ENCODE results near the gene SLC23A3. TPM values are rescaled to one million over a fixed set of nuclear protein-coding genes. Genes with fewer than 3 reads are reported as not detected.

The SLC23A3 gene
- total RNA-seq, 2 experiments from 2014 or later, result 4.4 to 4.7 TPM

GRCh38 chr2:219167997-219168396 is 1.8 kb downstream of the SLC23A3 start:
- Mint-ChIP-seq H3K36me3 (peaks cover 8% of the 10 kb centered on the region), H3K9me3 (no peaks in the 10 kb centered on the region), H3K27me3 (no peaks in the 10 kb centered on the region), H3K27ac (no peak overlapping the region), H3K4me3 (no peak overlapping the region), H3K4me1 (peaks cover 5% of the 10 kb centered on the region)
- DNase-seq (no peak), ATAC-seq (ENCODE audit: low read depth) (no peak)
- POLR2A ChIA-PET, result no interaction called here

DNA sequence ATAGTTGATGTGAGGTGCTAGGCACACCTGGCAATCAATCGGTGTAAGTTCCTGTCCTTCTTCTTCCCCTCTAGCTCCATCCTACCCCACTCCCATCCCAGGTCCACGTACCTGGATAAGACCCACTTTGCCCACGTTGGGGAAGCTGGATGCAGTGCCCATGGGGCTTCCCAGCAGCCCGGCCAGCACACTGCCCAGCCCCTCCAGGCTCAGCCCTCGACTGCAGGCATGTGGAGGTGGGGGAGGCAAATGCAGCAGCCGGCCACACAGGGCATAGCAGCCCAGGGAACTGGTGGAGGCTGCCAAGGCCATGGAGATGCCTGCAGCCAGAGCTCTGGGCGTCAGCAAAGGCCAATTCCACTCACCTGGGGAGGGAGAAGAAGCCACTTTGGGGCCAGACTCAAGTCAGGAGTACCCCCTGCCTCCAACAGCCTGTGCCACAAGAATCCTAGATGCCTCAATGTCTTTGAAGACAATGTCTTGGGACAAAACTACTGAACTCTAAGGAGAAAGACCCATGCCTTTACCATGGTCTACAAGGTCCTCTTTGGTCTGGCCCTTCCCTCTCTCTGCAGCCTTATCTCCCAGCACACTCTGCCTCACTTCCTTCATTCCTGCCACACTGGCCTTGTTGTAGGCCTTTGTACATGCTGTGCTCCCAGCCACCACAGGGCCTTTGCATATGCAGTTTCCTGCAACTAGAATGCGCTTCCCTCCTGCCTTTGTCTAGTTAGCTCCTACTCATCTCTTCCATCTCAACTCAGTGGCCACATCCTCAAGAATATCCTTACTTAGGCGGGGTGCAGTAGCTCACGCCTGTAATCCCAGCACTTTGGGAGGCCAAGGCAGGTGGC is 4.5 kb downstream of the SLC23A3 start:
- no peak for ATAC-seq (ENCODE audit: low read depth)
- Mint-ChIP-seq H3K4me1 (peaks cover 7% of the 10 kb centered on the region), H3K27me3 (no peaks in the 10 kb centered on the region), H3K9me3 (no peaks in the 10 kb centered on the region), H3K27ac (no peak overlapping the region), H3K4me3 (no peak overlapping the region), H3K36me3 (peaks cover 7% of the 10 kb centered on the region)
- POLR2A ChIA-PET, result no interaction called here
- DNase-seq, result no peak

- Mint-ChIP-seq H3K36me3 (peaks cover 7% of the 10 kb centered on the region), H3K27me3 (no peaks in the 10 kb centered on the region), H3K27ac (no peak overlapping the region), H3K4me3 (no peak overlapping the region), H3K4me1 (peaks cover 11% of the 10 kb centered on the region), H3K9me3 (no peaks in the 10 kb centered on the region)
- ATAC-seq (ENCODE audit: low read depth) (no peak), DNase-seq (no peak)
- POLR2A ChIA-PET, result no interaction called here
Observed at GRCh38 chr2:219163156-219163555, 6.7 kb downstream of the SLC23A3 start.

DNA sequence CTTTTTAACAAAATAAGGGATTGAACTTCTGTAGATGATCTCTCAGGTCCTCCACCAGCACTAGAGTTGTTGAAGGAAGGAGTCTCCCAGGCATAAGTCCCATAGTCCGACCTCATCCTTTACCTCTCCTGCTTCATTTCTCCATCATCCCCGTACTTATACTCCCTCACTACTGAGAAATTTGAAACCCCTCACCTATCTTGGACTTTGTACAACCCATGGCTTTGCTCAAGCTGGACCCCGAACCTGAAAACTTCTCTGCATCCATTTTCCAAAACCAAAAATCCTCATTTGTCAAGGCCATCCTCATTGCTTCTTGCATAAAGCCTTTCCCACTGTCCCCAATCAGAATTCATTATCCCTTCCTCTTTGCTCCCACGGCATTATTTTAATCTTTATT is 8.7 kb downstream of the SLC23A3 start:
- Mint-ChIP-seq H3K27me3 (no peaks in the 10 kb centered on the region), H3K36me3 (peaks cover 11% of the 10 kb centered on the region), H3K4me1 (peaks cover 15% of the 10 kb centered on the region), H3K9me3 (no peaks in the 10 kb centered on the region), H3K4me3 (peak overlapping the region; percentile 85), H3K27ac (peak overlapping the region; percentile 96)
- POLR2A ChIA-PET, result interaction anchor here (1.2 to 2.5 kb wide), 2 partner anchors 50 to 134 kb away, joined by 3 to 10 read pairs; no protein-coding TSS in a partner anchor
- DNase-seq (no peak), ATAC-seq (ENCODE audit: low read depth) (no peak)

GRCh38 chr2:219160186-219161017 is 9.4 kb downstream of the SLC23A3 start, which contains the start of gene NHEJ1:
NHEJ1 (minus strand) TSS chr2:219160815; CDS start chr2:219158362, 2,453 bp downstream.
- POLR2A ChIA-PET, result interaction anchor here (0.7 to 2.5 kb wide), 11 partner anchors 15 to 134 kb away, joined by 3 to 10 read pairs (median 4); partner anchors contain the start of genes ABCB6, CNPPD1, DNAJB2 and TUBA4A
- H3K36me3 Mint-ChIP-seq, result peaks cover 11% of the 10 kb centered on the region
- H3K4me1 Mint-ChIP-seq, result peaks cover 15% of the 10 kb centered on the region
- peak; percentile 96 for DNase-seq
- H3K27ac Mint-ChIP-seq, result peak within 1 kb of the TSS; percentile 96
- peak; percentile 92 for ATAC-seq (ENCODE audit: low read depth)
- H3K4me3 Mint-ChIP-seq, result peak within 1 kb of the TSS; percentile 85
- H3K27me3 Mint-ChIP-seq, result no peaks in the 10 kb centered on the region
- no peaks in the 10 kb centered on the region for H3K9me3 Mint-ChIP-seq

- ATAC-seq (ENCODE audit: low read depth), result no peak
- Mint-ChIP-seq H3K4me1 (peaks cover 15% of the 10 kb centered on the region), H3K27ac (peak overlapping the region; percentile 96), H3K9me3 (no peaks in the 10 kb centered on the region), H3K36me3 (peaks cover 11% of the 10 kb centered on the region), H3K4me3 (peak overlapping the region; percentile 85), H3K27me3 (no peaks in the 10 kb centered on the region)
- DNase-seq, result no peak
- POLR2A ChIA-PET, result interaction anchor here (0.7 to 2.5 kb wide), 11 partner anchors 16 to 135 kb away, joined by 3 to 10 read pairs (median 4); partner anchors contain the start of genes ABCB6, CNPPD1, DNAJB2 and TUBA4A
Observed at GRCh38 chr2:219159771-219160185, 10.1 kb downstream of the SLC23A3 start.

DNA sequence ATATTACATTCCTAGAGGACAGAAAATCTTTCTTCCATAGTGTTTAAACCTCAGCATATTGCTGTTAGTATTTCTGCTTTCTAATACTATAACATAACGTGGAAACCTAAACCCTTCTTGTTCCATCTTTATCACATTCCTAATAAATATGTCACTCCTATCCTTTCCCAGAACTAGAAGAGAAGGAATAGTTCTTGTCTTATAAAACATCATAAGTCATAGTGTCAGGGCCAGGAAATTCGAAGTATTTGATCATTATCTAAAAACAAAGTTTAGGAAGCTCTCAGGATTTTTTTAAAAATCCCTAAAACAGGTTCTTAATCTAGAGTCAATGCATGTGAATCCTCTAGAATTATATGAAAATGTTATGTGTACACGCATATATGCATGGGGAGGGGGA is 11.2 kb downstream of the SLC23A3 start:
- no peak for ATAC-seq (ENCODE audit: low read depth)
- Mint-ChIP-seq H3K9me3 (no peaks in the 10 kb centered on the region), H3K4me1 (peaks cover 15% of the 10 kb centered on the region), H3K36me3 (peaks cover 11% of the 10 kb centered on the region), H3K27me3 (no peaks in the 10 kb centered on the region), H3K4me3 (no peak overlapping the region), H3K27ac (no peak overlapping the region)
- no peak for DNase-seq
- POLR2A ChIA-PET, result interaction anchor here (0.6 to 2.5 kb wide), 4 partner anchors 18 to 136 kb away, joined by 3 to 10 read pairs (median 6); partner anchors contain the start of genes CNPPD1 and DNAJB2

GRCh38 chr2:219158025-219158424 is 11.8 kb downstream of the SLC23A3 start:
- no peak overlapping the region for H3K27ac Mint-ChIP-seq
- DNase-seq (no peak), ATAC-seq (ENCODE audit: low read depth) (no peak)
- peaks cover 15% of the 10 kb centered on the region for H3K4me1 Mint-ChIP-seq
- no peak overlapping the region for H3K4me3 Mint-ChIP-seq
- no peaks in the 10 kb centered on the region for H3K9me3 Mint-ChIP-seq
- POLR2A ChIA-PET, result no interaction called here
- H3K36me3 Mint-ChIP-seq, result peaks cover 11% of the 10 kb centered on the region
- H3K27me3 Mint-ChIP-seq, result no peaks in the 10 kb centered on the region

- Mint-ChIP-seq H3K27ac (no peak overlapping the region), H3K27me3 (no peaks in the 10 kb centered on the region), H3K9me3 (no peaks in the 10 kb centered on the region), H3K4me3 (no peak overlapping the region), H3K4me1 (peaks cover 15% of the 10 kb centered on the region), H3K36me3 (peaks cover 11% of the 10 kb centered on the region)
- POLR2A ChIA-PET, result no interaction called here
- DNase-seq (no peak), ATAC-seq (ENCODE audit: low read depth) (no peak)
Observed at GRCh38 chr2:219157396-219157795, 12.4 kb downstream of the SLC23A3 start.

- Mint-ChIP-seq H3K9me3 (no peaks in the 10 kb centered on the region), H3K27me3 (no peaks in the 10 kb centered on the region), H3K4me3 (no peak overlapping the region), H3K4me1 (peaks cover 10% of the 10 kb centered on the region), H3K36me3 (peaks cover 12% of the 10 kb centered on the region), H3K27ac (no peak overlapping the region)
- POLR2A ChIA-PET, result no interaction called here
- DNase-seq, result no peak
- peak; percentile 57 for ATAC-seq (ENCODE audit: low read depth)
Observed at GRCh38 chr2:219155054-219155644, 14.7 kb downstream of the SLC23A3 start.

- Mint-ChIP-seq H3K4me1 (no peaks in the 10 kb centered on the region), H3K27ac (no peak overlapping the region), H3K9me3 (no peaks in the 10 kb centered on the region), H3K36me3 (peaks cover 12% of the 10 kb centered on the region), H3K4me3 (no peak overlapping the region), H3K27me3 (no peaks in the 10 kb centered on the region)
- POLR2A ChIA-PET, result no interaction called here
- no peak for ATAC-seq (ENCODE audit: low read depth)
- no peak for DNase-seq
Observed at GRCh38 chr2:219149667-219150066, 20.2 kb downstream of the SLC23A3 start.

- H3K4me1 Mint-ChIP-seq, result peaks cover 2% of the 10 kb centered on the region
- H3K4me3 Mint-ChIP-seq, result no peak overlapping the region
- no peaks in the 10 kb centered on the region for H3K27me3 Mint-ChIP-seq
- ATAC-seq (ENCODE audit: low read depth) (no peak), DNase-seq (no peak)
- no peaks in the 10 kb centered on the region for H3K9me3 Mint-ChIP-seq
- no peak overlapping the region for H3K27ac Mint-ChIP-seq
- POLR2A ChIA-PET, result no interaction called here
- H3K36me3 Mint-ChIP-seq, result peaks cover 38% of the 10 kb centered on the region
Observed at GRCh38 chr2:219142329-219142728, 27.5 kb downstream of the SLC23A3 start.

GRCh38 chr2:219140722-219141121 is 29.1 kb downstream of the SLC23A3 start:
- no peaks in the 10 kb centered on the region for H3K9me3 Mint-ChIP-seq
- peaks cover 2% of the 10 kb centered on the region for H3K4me1 Mint-ChIP-seq
- no peaks in the 10 kb centered on the region for H3K27me3 Mint-ChIP-seq
- H3K36me3 Mint-ChIP-seq, result peaks cover 32% of the 10 kb centered on the region
- ATAC-seq (ENCODE audit: low read depth), result no peak
- no peak overlapping the region for H3K27ac Mint-ChIP-seq
- DNase-seq, result no peak
- POLR2A ChIA-PET, result no interaction called here
- H3K4me3 Mint-ChIP-seq, result no peak overlapping the region

Data from activated naive CD8-positive, alpha-beta T cell treated with anti-CD3 and anti-CD28 coated beads, Interleukin-2, amount 10 ng/mL, durations not matched to agents 7 days and 5 days (primary cell).